Suprapubic skin (tissue), 4 donors: Measurements from ENCODE around the gene SP9. TPM values are rescaled to one million over a fixed set of nuclear protein-coding genes. Genes with fewer than 3 reads are reported as not detected.
A peak's percentile ranks its signal among the peaks of the same experiment; 100 is the strongest.

Experiments
- DNase-seq, 2 donors: peaks; one replicate each; pipeline ENCODE4 v3.0.0-alpha.2; 2019; ENCODE audit warnings: low spot score in 2 of 2
- H3K27ac ChIP-seq: fragments of 200-600 bp; sonication (generic); one replicate; pipeline ENCODE4 v1.5.1; 2019
- H3K27me3 ChIP-seq: fragments of 200-600 bp; sonication (generic); one replicate; pipeline ENCODE4 v1.5.1; 2019
- H3K36me3 ChIP-seq: fragments of 200-600 bp; sonication (generic); one replicate; pipeline ENCODE4 v1.5.1; 2019
- H3K4me1 ChIP-seq: fragments of 200-600 bp; sonication (generic); one replicate; pipeline ENCODE4 v1.5.1; 2019
- H3K4me3 ChIP-seq: fragments of 200-600 bp; sonication (generic); one replicate; pipeline ENCODE4 v1.5.1; 2019; ENCODE audit warnings: mild to moderate bottlenecking
- H3K9me3 ChIP-seq: fragments of 200-600 bp; sonication (generic); one replicate; pipeline ENCODE4 v1.5.1; 2019
- EP300 ChIP-seq: sonication (generic); formaldehyde crosslinking; IDR thresholded peaks from one replicate; pipeline ENCODE4 v1.6.1; 2017; ENCODE audit warnings: antibody characterized with exemption
- POLR2A ChIP-seq, 2 donors: fragments of 450-650 bp; IDR thresholded peaks; one replicate each; pipeline ENCODE4 v1.6.1; 2017; ENCODE audit warnings: antibody characterized with exemption in 2 of 2, mild to moderate bottlenecking in 2 of 2, moderate library complexity in 2 of 2
- POLR2AphosphoS5 ChIP-seq, 3 donors: sonication (generic); formaldehyde crosslinking; IDR thresholded peaks; one replicate each; pipeline ENCODE4 v1.6.1; 2017; ENCODE audit warnings: antibody characterized with exemption in 3 of 3
- WGBS: methylation state at CpG from one replicate; pipeline ENCODE4 v1.1.5; 2018; 5-methylcytosine and 5-hydroxymethylcytosine counted together
- total RNA-seq, 4 donors: library from RNA; depleted of rRNA; stranded (reverse); fragments of >200 nt; gene quantifications; one replicate each; pipeline ENCODE4 v1.1.0, GENCODE V29; 2016
- TF ChIP-seq, protein P1 (sequence below), 2 donors: fragments of 200-600 bp in 1 of 2; fragments of 450-650 bp in 1 of 2; sonication (generic) in 1 of 2; IDR thresholded peaks; one replicate each; pipeline ENCODE4 v1.5.1; 2016 to 2019; ENCODE audit warnings: antibody characterized with exemption in 2 of 2, mild to moderate bottlenecking in 1 of 2, moderate library complexity in 1 of 2

Gene SP9
- total RNA-seq, 4 donors from 2014 or later, result 0.23 to 1.8 (median 0.44) TPM

DNA sequence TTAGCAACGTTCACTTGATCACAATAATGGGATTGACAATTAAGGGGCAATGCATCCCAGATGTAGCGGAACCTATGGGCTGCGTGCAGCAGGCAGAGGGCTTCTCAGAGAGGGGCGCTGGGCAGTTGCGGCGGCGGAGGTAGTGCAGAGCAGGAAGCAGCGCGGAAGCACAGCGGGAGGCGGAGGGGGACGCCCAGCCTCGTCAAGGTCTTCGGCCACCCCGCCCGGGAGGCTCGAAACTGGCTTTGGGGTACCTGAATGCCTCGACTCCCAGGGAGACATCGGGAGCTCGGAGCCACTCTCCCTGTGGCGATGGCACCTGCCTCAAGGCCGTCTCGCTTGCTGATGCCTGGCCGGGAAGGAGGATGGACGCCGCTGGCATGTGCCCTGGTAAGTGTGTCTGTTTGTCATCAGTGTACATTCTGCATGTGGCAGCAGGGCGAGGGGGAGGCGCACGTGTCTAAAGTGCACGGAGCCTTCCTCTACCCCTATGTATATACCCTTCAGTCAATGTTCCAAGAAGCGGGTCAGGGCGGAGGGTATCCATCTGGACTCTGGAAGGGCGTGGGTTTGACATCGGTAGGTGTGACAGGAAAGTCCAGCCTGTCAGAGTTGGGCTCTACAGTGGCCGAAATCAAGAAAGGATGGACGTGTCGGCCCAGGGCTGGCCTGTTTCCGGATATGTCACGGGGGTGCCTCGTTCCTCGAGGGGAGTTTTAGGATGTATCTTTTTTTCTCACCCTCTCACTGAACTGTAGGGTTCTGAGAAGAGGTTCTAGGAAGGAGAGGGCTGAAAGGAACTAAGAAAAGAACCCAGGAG lies 7.5 kb upstream of the SP9 start:
- TF ChIP-seq POLR2A (IDR thresholded peaks at IDR 0.05) (no peak), POLR2AphosphoS5 (IDR thresholded peaks at IDR 0.05) (no peak), EP300 (no peak)
- TF ChIP-seq, protein P1, sequence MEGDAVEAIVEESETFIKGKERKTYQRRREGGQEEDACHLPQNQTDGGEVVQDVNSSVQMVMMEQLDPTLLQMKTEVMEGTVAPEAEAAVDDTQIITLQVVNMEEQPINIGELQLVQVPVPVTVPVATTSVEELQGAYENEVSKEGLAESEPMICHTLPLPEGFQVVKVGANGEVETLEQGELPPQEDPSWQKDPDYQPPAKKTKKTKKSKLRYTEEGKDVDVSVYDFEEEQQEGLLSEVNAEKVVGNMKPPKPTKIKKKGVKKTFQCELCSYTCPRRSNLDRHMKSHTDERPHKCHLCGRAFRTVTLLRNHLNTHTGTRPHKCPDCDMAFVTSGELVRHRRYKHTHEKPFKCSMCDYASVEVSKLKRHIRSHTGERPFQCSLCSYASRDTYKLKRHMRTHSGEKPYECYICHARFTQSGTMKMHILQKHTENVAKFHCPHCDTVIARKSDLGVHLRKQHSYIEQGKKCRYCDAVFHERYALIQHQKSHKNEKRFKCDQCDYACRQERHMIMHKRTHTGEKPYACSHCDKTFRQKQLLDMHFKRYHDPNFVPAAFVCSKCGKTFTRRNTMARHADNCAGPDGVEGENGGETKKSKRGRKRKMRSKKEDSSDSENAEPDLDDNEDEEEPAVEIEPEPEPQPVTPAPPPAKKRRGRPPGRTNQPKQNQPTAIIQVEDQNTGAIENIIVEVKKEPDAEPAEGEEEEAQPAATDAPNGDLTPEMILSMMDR (IDR thresholded peaks at IDR 0.05), result no peak
- Histone ChIP-seq H3K27ac (no peak overlapping the region), H3K9me3 (no peaks in the 10 kb centered on the region), H3K36me3 (no peaks in the 10 kb centered on the region), H3K4me1 (peaks cover 33% of the 10 kb centered on the region), H3K27me3 (peaks cover 74% of the 10 kb centered on the region), H3K4me3 (peak overlapping the region; percentile 57)
- peak in 1 of 2 donors; percentile 68 for DNase-seq
- WGBS, result 7% methylated on average over 33 of the region's 41 CpGs

DNA sequence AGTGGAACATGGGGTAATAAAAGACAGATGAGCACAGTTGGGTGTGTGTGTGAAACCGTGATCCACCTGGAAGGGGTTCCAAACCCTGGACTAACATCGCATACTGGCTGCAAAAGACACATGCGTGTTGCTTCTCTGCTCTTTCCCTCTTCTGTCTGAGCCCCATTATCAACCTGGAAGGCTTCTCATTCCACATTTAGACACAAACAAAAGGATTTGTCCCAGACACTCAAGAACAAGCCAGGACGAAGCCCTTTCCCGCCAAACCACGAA lies 7.0 kb upstream of the SP9 start:
- DNase-seq, result no peak
- Histone ChIP-seq H3K4me3 (peak overlapping the region; percentile 33), H3K27ac (no peak overlapping the region), H3K27me3 (peaks cover 80% of the 10 kb centered on the region), H3K36me3 (no peaks in the 10 kb centered on the region), H3K9me3 (no peaks in the 10 kb centered on the region), H3K4me1 (peaks cover 35% of the 10 kb centered on the region)
- TF ChIP-seq POLR2A (IDR thresholded peaks at IDR 0.05), result no peak
- no peak for TF ChIP-seq EP300
- TF ChIP-seq, protein P1 (IDR thresholded peaks at IDR 0.05), result no peak
- TF ChIP-seq POLR2AphosphoS5 (IDR thresholded peaks at IDR 0.05), result no peak
- 10% methylated on average over 6 of the region's 6 CpGs for WGBS

DNA sequence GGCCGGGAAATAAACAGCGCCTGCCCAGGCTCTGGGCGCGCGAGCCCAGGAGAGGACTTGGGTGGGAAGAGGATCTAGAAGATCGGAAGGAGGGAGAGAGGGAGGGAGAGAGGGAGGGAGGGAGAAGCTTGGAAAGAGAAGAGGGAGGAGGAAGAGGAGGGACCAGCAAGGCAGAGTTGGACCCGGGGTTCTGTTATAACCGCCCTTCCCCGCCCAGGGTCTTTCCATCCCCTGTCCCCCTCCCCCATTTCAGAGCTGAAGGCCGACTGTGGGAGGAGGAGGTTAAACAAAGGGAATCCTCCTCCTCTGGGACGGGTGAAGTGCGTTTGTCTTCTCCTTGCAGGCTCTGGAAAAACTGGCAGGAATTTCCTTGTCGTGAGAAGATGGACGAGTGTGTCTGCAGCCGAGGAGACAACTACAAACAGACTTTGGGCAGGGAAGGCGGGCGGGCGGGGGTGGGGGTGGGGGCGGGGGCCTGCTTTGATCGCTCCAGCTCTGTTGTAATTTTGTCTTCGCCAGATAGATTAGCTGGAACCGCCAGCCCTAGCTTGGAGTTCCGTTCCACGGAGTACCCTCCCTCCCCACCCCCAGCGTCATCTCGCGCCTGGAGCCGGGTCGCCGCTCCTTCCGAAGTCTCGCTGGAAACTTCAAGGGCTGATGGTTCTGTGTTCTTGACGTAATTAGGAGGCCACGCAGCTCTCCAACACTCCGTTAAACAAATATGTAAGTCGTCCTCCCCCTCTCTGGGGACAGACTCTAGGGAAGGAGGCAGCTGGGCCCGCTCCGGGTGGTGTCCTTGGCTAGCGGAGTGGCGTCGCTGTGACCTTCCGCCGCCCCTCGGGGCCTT lies 6.4 kb upstream of the SP9 start:
- H3K4me3 ChIP-seq, result peak overlapping the region; percentile 33
- H3K27ac ChIP-seq, result peak overlapping the region; percentile 73
- peak in 1 of 2 donors; percentile 72 for DNase-seq
- peaks cover 81% of the 10 kb centered on the region for H3K27me3 ChIP-seq
- H3K4me1 ChIP-seq, result peaks cover 40% of the 10 kb centered on the region
- TF ChIP-seq POLR2A (IDR thresholded peaks at IDR 0.05) (no peak), EP300 (no peak), POLR2AphosphoS5 (IDR thresholded peaks at IDR 0.05) (no peak)
- TF ChIP-seq, protein P1 (IDR thresholded peaks at IDR 0.05), result no peak
- H3K36me3 ChIP-seq, result no peaks in the 10 kb centered on the region
- H3K9me3 ChIP-seq, result no peaks in the 10 kb centered on the region
- WGBS, result 3% methylated on average over 35 of the region's 44 CpGs

DNA sequence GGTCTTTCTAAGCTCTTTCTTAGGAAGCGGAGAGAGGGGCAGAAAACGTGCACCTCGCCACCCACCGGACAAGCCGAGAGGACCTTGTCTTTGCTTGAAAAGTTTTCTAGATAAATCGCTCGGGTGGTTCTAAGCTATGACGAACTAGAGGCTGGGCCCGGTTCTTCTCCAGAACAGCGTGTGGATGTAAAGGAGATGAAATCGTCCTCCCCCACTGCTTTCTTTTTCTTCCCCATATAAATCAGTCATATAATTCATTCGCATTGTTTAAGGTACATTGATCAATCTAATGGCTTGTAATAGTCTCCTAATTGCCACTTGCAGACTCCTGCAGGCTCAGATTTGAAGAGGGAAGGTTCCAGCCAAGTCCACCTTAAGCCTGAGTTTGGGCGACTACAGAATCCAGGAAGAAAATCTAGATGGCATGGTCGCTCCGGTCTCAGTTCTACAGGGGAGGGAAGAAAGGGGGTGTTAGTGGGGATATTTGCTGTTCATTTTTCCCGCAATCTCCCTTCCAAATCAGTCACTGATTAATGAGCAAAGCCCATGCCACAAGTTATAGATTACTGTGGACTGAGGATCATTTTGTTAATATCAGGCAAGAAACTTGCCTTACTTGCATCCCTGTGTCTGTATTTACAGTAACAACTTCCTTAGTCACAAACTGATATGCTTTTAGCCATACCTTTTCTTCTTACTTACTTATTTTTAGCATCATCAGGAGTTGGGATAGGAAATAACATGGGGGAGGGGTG lies 5.6 kb upstream of the SP9 start:
- Histone ChIP-seq H3K27me3 (peaks cover 84% of the 10 kb centered on the region), H3K27ac (peak overlapping the region; percentile 73), H3K4me3 (peak overlapping the region; percentile 33), H3K36me3 (no peaks in the 10 kb centered on the region), H3K9me3 (no peaks in the 10 kb centered on the region), H3K4me1 (peaks cover 47% of the 10 kb centered on the region)
- 31% methylated on average over 16 of the region's 16 CpGs for whole genome bisulfite sequencing
- no peak for DNase-seq
- TF ChIP-seq EP300 (no peak), POLR2AphosphoS5 (IDR thresholded peaks at IDR 0.05) (no peak)
- TF ChIP-seq, protein P1 (IDR thresholded peaks at IDR 0.05), result no peak
